HEK293T (cell line): Measurements from ENCODE around the gene CD164L2.

Source experiments
- ARNT ChIP-seq: fragments of 450-650 bp; IDR thresholded peaks from 2 replicates; pipeline ENCODE4 v1.6.1; 2017; ENCODE audit warnings: mild to moderate bottlenecking
- BHLHE40 ChIP-seq: fragments of 450-650 bp; IDR thresholded peaks from 2 replicates; pipeline ENCODE4 v1.6.1; 2016; ENCODE audit warnings: mild to moderate bottlenecking, moderate library complexity, borderline replicate concordance
- CTBP1 ChIP-seq: fragments of 450-650 bp; IDR thresholded peaks from 2 replicates; pipeline ENCODE4 v1.6.1; 2016; ENCODE audit warnings: borderline replicate concordance
- ELF4 ChIP-seq: fragments of 450-650 bp; IDR thresholded peaks from 2 replicates; pipeline ENCODE4 v1.6.1; 2017; ENCODE audit warnings: antibody characterized with exemption
- FOXK2 ChIP-seq: fragments of 450-650 bp; IDR thresholded peaks from 2 replicates; pipeline ENCODE4 v1.6.1; 2016; ENCODE audit warnings: mild to moderate bottlenecking
- HDGF ChIP-seq: fragments of 450-650 bp; IDR thresholded peaks from 2 replicates; pipeline ENCODE4 v1.6.1; 2017; ENCODE audit warnings: antibody characterized with exemption, borderline replicate concordance
- LEF1 ChIP-seq: fragments of 450-650 bp; IDR thresholded peaks from 2 replicates; pipeline ENCODE4 v1.6.1; 2017; ENCODE audit warnings: mild to moderate bottlenecking, borderline replicate concordance
- SP1 ChIP-seq: fragments of 450-650 bp; IDR thresholded peaks from 2 replicates; pipeline ENCODE4 v1.6.1; 2017
- SUZ12 ChIP-seq: fragments of 450-650 bp; IDR thresholded peaks from 2 replicates; pipeline ENCODE4 v1.6.1; 2016; ENCODE audit warnings: mild to moderate bottlenecking
- TARDBP ChIP-seq: fragments of 450-650 bp; IDR thresholded peaks from 2 replicates; pipeline ENCODE4 v1.6.1; 2016
- TF ChIP-seq, protein P1 (sequence below): fragments of 450-650 bp; IDR thresholded peaks from 2 replicates; pipeline ENCODE4 v1.6.1; 2016

DNA sequence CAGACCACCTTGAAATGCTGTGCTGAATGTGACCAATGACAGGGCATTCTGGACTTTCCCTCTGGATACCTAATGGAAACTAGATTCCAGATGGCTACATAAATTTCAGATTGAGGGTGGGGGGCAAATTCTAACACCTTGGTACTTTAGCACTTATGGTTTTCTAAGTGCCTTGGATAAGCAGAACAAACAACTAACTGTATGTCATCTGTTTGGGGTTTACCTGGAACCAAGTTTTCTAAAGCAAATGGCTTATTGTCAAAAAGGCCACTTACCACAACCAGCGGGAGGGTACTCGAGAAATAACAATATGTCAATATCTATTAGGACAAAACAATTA lies 48.4 kb upstream of the CD164L2 start:
- TF ChIP-seq SP1 (no peak), TARDBP (no peak), ARNT (no peak), SUZ12 (no peak), FOXK2 (no peak), ELF4 (no peak), CTBP1 (no peak), LEF1 (no peak), HDGF (no peak), BHLHE40 (no peak)
- TF ChIP-seq, protein P1, sequence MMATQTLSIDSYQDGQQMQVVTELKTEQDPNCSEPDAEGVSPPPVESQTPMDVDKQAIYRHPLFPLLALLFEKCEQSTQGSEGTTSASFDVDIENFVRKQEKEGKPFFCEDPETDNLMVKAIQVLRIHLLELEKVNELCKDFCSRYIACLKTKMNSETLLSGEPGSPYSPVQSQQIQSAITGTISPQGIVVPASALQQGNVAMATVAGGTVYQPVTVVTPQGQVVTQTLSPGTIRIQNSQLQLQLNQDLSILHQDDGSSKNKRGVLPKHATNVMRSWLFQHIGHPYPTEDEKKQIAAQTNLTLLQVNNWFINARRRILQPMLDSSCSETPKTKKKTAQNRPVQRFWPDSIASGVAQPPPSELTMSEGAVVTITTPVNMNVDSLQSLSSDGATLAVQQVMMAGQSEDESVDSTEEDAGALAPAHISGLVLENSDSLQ: no peak
